ENCODE data around the gene MGST3. TPM values are rescaled to one million over a fixed set of nuclear protein-coding genes. Genes with fewer than 3 reads are reported as not detected.
"Not testable (repeated sequence)": the region's sequence is repeated elsewhere in the genome, so short reads cannot be mapped to it uniquely, and the experiment has no call there.

The MGST3 gene
- polyA plus RNA-seq, 12 donors = 144 to 188 (median 175) TPM; not detected in 1

- no peak for DNase-seq
Measured at GRCh38 chr1:165688046-165688445, 57.0 kb downstream of the MGST3 start.

GRCh38 chr1:165695031-165695430 is 64.0 kb downstream of the MGST3 start:
- peak; percentile 48 for DNase-seq

GRCh38 chr1:165696625-165697100 is 65.6 kb downstream of the MGST3 start:
- peak; percentile 58 for DNase-seq

- DNase-seq = no peak
Measured at GRCh38 chr1:165697491-165697880, 66.5 kb downstream of the MGST3 start.

GRCh38 chr1:165697881-165698760 is 67.1 kb downstream of the MGST3 start, which contains the start of gene ALDH9A1:
Gene ALDH9A1 (minus strand): TSS chr1:165698562. CDS start chr1:165698558, 4 bp downstream.
- DNase-seq = peak; percentile 88

GRCh38 chr1:165698761-165699052 is 67.7 kb downstream of the MGST3 start:
- DNase-seq = no peak

- no peak for DNase-seq
Measured at GRCh38 chr1:165699577-165699976, 68.5 kb downstream of the MGST3 start.

GRCh38 chr1:165701922-165702321 is 70.9 kb downstream of the MGST3 start:
- DNase-seq = not testable (repeated sequence)

GRCh38 chr1:165703648-165704047 is 72.6 kb downstream of the MGST3 start:
- DNase-seq = no peak

Other genes with a start within 250 kb of the MGST3 start
- 10 to 100 TPM in 11 of 12 donors, not detected in 1; 30.4 to 68.1 (median 56.0) TPM for gene RXRG, start 186.1 kb upstream of the MGST3 start, polyA plus RNA-seq (ENCODE audit: insufficient read length in 12 of 12)
- gene LRRC52, start 87.2 kb upstream of the MGST3 start, polyA plus RNA-seq (ENCODE audit: insufficient read length in 12 of 12) = under 1 TPM in 5 of 12 donors, not detected in 7; 0.14 to 0.57 (median 0.32) TPM
- 10 to 100 TPM in 11 of 12 donors, not detected in 1; 40.8 to 66.4 (median 53.1) TPM for gene ALDH9A1, start 67.3 kb downstream of the MGST3 start, polyA plus RNA-seq (ENCODE audit: insufficient read length in 12 of 12)
- gene TMCO1, start 137.6 kb downstream of the MGST3 start, polyA plus RNA-seq (ENCODE audit: insufficient read length in 12 of 12) = 100 to 1,000 TPM in 1 of 12 donors, 10 to 100 TPM in 10, not detected in 1; 48.6 to 116 (median 59.1) TPM
- gene UCK2, start 196.4 kb downstream of the MGST3 start, polyA plus RNA-seq (ENCODE audit: insufficient read length in 12 of 12) = 10 to 100 TPM in 11 of 12 donors, not detected in 1; 13.2 to 34.6 (median 17.4) TPM

Data from muscle of arm (tissue), 12 donors.